H1 (cell line): ENCODE data around the gene INPP5B. TPM values are rescaled to one million over a fixed set of nuclear protein-coding genes. Genes with fewer than 3 reads are reported as not detected.

Experiments used
- ATF2 ChIP-seq: IDR thresholded peaks from 2 replicates; pipeline ENCODE4 v1.6.1; 2012; ENCODE audit warnings: low read length, inconsistent platforms
- BCL11A ChIP-seq, 2 experiments: IDR thresholded peaks; one replicate each; pipeline ENCODE4 v1.6.1; 2011; ENCODE audit warnings: low read depth in 2 of 2, low read length in 2 of 2, mild to moderate bottlenecking in 2 of 2
- CHD2 ChIP-seq: IDR thresholded peaks from 2 replicates; pipeline ENCODE4 v1.6.1; 2012; ENCODE audit warnings: low read length, improper control_type of control experiment
- EGR1 ChIP-seq: IDR thresholded peaks from 2 replicates; pipeline ENCODE4 v1.6.1; 2011; ENCODE audit warnings: low read depth, low read length, borderline replicate concordance
- HDAC6 ChIP-seq: IDR thresholded peaks from one replicate; pipeline ENCODE4 v1.7.1; 2012; ENCODE audit warnings: low read depth, mild to moderate bottlenecking, inconsistent platforms, low read length, moderate library complexity
- SIN3A ChIP-seq, 2 experiments: IDR thresholded peaks in 1 of 2; conservative IDR thresholded peaks in 1 of 2; 2 replicates each; pipeline ENCODE4 v1.6.1; 2011 to 2012; ENCODE audit warnings: low read length in 2 of 2, improper control_type of control experiment in 1 of 2, low read depth in 1 of 2, mild to moderate bottlenecking in 1 of 2
- SUZ12 ChIP-seq: fragments of 200-600 bp; sonication (generic); IDR thresholded peaks from 2 replicates; pipeline ENCODE4 v1.6.1; 2012; ENCODE audit warnings: mild to moderate bottlenecking, inconsistent platforms, low read length, moderate library complexity, mixed read lengths
- YY1 ChIP-seq: IDR thresholded peaks from 2 replicates; pipeline ENCODE4 v1.6.1; 2011; ENCODE audit warnings: low read depth, mild to moderate bottlenecking, low read length
- polyA plus RNA-seq, 7 experiments: library from polyadenylated mRNA; depleted of rRNA in 3 of 7; stranded (reverse) in 5 of 7; unstranded in 2 of 7; fragments of >200 nt in 5 of 7; fragments of 200-250 nt in 2 of 7; gene quantifications; 1 replicate in 5 of 7; 2 replicates in 1 of 7; 4 replicates in 1 of 7; pipeline versions ENCODE4 v1.2.1 to v1.2.3, GENCODE V29; 2011 to 2013; ENCODE audit warnings: missing spikeins in 2 of 7, mixed read lengths in 2 of 7
- total RNA-seq: library from RNA; stranded (reverse); fragmentation: NEBNext Ultra II Directional; extraction: Animal tissue kit (Norgen Biotek cat#: 25700); gene quantifications from 2 replicates; pipeline ENCODE4 v1.2.1, GENCODE V29; 2021
- TF ChIP-seq, protein P1 (sequence below): fragments of 300-600 bp; sonication (generic); IDR thresholded peaks from 2 replicates; pipeline ENCODE4 v1.7.1; 2012; ENCODE audit warnings: low read length, moderate library complexity, mild to moderate bottlenecking, inconsistent platforms; ENCODE audit not compliant: insufficient replicate concordance

The INPP5B gene
- total and polyA plus RNA-seq, 2 of the 8 experiments (the other 6 are each of a cell fraction or from before 2014, with no cell fraction given): 14.0 to 23.7 TPM

DNA sequence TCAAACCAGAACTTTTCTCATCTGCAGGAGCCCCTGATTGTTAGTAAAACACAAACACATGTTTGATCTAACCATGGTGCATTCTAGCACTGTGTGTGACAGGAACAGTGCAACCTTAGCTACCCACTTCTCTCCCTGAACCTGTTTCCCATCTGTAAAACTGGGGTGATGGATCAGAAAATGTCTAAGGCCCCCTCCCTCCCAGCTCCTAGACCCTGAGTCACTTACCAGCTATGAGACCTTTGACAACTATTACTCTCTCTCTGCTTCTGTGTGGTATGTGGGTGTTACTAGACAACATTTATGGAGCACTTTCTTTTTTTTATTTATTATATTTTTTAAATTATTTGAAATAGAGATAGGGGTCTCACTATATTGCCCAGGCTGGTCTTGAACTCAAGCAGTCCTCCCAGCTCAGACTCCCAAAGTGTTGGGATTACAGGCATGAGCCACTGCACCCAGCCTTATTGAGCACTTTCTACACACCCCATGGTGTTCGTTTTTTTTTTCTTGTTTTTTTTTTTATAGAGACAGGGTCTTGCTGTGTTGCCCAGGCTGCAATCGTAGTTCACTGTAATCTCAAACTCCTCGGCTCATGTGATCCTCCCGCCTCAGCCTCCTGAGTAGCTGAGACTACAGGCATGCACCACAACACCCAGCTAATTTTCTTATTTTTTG, 2.6 kb downstream of the INPP5B start (continued):
- TF ChIP-seq ATF2 (no peak), HDAC6 (no peak), SIN3A (conservative IDR thresholded peaks at IDR 0.05 in 1 of 2, IDR thresholded peaks at IDR 0.05 in 1 of 2; ENCODE audit: low read depth in 1 of 2, low read length in 2 of 2) (no peak), BCL11A (IDR thresholded peaks at IDR 0.05; ENCODE audit: low read depth in 2 of 2, low read length in 2 of 2) (no peak), EGR1 (no peak), CHD2 (no peak), SUZ12 (no peak), YY1 (no peak)
- TF ChIP-seq, protein P1, sequence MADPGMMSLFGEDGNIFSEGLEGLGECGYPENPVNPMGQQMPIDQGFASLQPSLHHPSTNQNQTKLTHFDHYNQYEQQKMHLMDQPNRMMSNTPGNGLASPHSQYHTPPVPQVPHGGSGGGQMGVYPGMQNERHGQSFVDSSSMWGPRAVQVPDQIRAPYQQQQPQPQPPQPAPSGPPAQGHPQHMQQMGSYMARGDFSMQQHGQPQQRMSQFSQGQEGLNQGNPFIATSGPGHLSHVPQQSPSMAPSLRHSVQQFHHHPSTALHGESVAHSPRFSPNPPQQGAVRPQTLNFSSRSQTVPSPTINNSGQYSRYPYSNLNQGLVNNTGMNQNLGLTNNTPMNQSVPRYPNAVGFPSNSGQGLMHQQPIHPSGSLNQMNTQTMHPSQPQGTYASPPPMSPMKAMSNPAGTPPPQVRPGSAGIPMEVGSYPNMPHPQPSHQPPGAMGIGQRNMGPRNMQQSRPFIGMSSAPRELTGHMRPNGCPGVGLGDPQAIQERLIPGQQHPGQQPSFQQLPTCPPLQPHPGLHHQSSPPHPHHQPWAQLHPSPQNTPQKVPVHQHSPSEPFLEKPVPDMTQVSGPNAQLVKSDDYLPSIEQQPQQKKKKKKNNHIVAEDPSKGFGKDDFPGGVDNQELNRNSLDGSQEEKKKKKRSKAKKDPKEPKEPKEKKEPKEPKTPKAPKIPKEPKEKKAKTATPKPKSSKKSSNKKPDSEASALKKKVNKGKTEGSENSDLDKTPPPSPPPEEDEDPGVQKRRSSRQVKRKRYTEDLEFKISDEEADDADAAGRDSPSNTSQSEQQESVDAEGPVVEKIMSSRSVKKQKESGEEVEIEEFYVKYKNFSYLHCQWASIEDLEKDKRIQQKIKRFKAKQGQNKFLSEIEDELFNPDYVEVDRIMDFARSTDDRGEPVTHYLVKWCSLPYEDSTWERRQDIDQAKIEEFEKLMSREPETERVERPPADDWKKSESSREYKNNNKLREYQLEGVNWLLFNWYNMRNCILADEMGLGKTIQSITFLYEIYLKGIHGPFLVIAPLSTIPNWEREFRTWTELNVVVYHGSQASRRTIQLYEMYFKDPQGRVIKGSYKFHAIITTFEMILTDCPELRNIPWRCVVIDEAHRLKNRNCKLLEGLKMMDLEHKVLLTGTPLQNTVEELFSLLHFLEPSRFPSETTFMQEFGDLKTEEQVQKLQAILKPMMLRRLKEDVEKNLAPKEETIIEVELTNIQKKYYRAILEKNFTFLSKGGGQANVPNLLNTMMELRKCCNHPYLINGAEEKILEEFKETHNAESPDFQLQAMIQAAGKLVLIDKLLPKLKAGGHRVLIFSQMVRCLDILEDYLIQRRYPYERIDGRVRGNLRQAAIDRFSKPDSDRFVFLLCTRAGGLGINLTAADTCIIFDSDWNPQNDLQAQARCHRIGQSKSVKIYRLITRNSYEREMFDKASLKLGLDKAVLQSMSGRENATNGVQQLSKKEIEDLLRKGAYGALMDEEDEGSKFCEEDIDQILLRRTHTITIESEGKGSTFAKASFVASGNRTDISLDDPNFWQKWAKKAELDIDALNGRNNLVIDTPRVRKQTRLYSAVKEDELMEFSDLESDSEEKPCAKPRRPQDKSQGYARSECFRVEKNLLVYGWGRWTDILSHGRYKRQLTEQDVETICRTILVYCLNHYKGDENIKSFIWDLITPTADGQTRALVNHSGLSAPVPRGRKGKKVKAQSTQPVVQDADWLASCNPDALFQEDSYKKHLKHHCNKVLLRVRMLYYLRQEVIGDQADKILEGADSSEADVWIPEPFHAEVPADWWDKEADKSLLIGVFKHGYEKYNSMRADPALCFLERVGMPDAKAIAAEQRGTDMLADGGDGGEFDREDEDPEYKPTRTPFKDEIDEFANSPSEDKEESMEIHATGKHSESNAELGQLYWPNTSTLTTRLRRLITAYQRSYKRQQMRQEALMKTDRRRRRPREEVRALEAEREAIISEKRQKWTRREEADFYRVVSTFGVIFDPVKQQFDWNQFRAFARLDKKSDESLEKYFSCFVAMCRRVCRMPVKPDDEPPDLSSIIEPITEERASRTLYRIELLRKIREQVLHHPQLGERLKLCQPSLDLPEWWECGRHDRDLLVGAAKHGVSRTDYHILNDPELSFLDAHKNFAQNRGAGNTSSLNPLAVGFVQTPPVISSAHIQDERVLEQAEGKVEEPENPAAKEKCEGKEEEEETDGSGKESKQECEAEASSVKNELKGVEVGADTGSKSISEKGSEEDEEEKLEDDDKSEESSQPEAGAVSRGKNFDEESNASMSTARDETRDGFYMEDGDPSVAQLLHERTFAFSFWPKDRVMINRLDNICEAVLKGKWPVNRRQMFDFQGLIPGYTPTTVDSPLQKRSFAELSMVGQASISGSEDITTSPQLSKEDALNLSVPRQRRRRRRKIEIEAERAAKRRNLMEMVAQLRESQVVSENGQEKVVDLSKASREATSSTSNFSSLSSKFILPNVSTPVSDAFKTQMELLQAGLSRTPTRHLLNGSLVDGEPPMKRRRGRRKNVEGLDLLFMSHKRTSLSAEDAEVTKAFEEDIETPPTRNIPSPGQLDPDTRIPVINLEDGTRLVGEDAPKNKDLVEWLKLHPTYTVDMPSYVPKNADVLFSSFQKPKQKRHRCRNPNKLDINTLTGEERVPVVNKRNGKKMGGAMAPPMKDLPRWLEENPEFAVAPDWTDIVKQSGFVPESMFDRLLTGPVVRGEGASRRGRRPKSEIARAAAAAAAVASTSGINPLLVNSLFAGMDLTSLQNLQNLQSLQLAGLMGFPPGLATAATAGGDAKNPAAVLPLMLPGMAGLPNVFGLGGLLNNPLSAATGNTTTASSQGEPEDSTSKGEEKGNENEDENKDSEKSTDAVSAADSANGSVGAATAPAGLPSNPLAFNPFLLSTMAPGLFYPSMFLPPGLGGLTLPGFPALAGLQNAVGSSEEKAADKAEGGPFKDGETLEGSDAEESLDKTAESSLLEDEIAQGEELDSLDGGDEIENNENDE: no peak
